ENCODE measurements around the gene UST.
"Not testable (repeated sequence)": the region's sequence is repeated elsewhere in the genome, so short reads cannot be mapped to it uniquely, and the experiment has no call there.

Gene UST

DNA sequence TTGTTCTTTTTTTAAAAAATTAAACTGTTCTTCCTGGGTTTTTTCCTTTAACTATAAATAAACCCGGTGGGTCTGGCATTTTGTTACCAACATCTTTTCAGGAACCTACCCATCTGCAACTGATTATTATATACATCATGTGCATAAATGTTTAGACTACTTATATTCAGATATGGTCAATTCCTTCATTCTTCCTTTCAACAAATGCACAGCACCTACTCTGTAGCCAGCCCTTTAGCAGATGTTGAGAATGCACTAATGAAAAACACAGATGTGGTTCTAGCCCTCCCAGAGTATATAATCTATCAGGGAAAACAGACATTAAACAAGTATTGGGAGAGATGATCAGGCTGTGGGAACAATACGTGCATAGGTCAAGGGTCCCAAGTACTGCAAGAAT is 237.1 kb downstream of the UST start:
- no peak for DNase-seq

DNA sequence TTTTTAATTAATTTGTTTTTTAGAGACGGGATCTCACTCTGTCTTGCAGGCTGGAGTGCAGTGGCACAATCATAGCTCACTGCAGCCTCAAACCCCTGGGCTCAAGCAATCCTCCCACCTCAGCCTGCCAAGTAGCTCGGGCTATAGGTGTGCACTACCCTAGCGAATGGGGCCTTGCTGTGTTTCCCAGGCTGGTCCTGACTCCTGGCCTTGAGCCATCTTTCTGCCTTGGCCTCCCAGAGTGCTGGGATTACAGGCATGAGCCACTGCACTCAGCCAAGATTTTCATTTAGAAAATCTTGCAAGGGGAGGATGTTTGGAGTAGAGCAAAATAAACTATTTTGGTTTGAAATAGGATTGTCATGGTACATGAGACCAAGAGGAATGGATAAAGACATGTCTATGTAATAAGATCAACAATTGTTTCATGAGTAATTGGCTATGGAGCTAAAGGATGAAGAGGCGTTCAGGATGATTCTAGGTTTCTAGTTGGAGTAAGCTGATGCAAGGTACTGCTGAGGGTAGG is 237.8 kb downstream of the UST start:
- no peak for DNase-seq

DNA sequence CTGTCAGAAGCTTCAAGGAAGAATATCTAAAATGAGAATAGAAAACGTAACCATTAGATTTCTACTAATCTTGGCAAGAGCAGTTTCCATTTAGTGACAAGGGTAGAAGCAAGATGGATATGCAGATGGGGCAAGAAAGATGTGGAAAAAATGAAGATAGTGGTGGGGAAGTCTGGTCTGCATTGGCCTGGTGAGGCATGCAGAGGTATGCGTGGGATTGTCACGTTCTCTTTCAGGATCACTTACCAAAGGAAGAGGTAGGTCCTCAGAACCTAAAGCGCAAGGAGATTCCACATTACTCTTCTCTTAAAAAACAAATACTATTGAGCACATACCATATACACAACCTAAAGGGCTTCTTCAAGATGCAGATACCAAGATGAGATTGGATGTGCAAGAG is 238.7 kb downstream of the UST start:
- no peak for DNase-seq

DNA sequence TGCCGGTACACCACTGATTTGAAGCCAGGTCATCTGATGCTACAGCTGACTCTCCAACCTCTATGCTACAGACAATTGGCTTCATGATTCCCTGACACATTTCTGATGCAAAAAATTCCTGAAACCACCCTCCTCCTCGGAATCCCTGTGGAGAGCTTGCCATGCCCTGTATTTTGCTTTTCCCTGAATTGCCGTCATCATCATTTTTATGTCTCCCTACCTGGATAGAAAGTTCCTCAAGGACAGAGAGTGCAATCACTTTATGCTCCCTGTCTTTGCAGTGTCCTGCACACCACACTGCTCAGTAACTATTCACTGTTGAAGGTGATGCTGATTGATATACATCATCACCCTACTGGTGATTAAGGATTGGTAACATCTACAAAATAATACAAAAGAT is 239.8 kb downstream of the UST start:
- DNase-seq, result no peak

DNA sequence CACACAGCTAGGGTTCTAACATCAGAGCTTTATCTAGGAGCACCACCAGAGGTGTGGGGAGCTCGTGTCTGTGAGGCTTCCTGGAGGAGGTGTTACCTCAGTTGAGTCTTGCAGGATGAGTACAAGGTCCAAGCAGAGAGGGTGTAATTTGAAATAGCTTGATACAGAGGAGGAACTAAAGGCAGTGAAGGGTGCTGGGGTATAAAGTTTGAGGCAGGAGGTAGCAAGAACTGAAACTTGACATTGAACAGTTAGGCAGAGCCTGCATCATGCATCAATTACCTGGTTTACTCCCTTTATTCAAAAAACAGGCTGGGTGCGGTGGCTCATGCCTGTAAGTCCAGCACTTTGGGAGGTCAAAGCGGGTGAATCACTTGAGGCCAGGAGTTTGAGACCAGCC is 241.2 kb downstream of the UST start:
- DNase-seq, result no peak

DNA sequence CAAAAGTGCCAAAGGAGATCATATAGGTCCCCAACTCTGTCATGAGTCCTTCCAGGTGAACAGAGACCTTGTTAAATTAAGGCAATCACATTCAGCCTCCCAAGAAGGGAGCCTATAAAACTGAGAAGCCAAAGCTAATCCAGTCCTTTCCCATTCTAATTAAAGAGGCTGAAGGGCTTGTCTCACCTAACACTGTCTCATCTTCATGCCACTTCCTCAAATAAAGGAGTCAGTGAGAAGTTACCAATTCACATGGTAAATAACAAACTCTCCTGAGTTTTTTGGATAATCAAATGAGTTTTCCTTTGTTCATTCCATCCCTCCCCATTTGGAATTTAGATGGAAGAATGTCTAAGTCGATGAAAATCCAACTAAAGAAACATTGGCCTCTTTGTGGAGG is 242.8 kb downstream of the UST start:
- DNase-seq, result no peak

DNA sequence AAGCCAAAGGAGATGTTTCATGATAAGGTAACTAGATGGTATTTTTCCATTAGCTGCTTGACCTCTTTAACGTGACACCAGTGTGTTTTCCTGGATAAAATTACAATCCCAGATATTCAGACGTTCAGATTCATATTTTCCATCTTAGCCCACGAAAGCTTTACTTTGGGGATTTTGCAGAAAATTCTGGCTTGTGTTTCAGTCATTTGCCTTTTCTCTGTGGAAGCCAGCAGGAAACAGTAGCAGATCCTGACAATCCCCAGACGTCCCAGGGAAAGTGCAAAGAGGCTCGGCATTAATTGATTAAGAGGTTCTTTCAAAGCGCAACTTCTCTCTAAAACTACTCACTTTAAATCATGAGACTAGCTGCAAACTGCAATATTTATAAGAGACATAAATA is 243.6 kb downstream of the UST start:
- DNase-seq, result no peak

DNA sequence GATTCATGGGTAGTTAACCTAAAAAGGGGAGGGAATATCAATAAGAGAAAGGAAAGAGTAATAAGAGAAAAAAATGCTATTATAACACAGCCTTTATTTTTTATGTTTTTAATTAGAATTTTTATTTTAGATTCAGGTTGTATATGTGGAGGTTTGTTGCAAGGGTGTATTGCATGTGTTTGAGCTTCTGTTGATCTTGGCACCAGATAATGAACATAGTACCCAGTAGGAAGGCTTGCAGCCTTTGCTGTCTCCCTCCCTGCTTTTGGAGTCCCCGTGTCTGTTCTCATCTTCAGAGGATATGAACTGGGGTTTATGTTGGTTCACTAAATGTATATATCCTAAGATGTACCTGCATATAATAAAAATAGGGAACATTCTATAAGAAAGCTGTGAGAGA is 250.0 kb downstream of the UST start:
- no peak for DNase-seq

DNA sequence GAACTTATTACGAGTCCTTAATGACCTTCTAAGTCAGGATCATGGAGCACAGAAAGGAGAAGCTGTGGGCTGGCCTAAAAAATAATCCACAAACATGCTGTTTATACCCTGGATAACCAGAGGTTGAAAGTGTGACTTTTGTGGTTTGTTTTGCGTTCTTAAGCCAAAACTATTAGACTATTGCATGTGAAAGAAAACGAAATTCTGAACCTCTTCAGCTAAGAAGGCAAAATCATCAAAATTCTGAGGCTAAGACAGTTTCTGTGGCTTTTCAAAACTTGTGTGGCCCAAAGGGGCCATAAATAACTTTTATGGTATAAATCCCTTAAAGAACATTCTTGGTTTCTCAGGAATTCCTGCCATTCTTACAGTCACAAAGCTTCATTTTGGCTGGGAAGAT is 251.0 kb downstream of the UST start:
- no peak for DNase-seq

DNA sequence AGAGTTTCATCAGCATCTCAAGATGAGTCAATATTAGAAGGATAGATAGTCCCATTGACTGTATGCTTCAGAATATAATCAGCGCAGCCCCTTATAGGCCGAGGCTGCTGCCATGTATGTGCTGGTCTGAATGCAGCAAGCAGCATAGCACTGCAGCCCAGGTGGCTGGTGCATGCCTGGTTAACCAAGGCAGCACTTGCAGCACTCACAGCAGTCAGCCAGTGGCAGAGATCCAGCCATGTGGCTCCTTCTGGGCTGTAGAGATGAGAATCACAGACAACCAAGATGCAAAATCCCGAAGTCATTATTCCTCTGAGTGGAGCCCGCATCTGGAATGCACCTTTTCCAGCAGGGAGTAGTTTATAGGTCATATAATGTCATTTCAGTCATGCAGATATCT is 251.9 kb downstream of the UST start:
- no peak for DNase-seq

DNA sequence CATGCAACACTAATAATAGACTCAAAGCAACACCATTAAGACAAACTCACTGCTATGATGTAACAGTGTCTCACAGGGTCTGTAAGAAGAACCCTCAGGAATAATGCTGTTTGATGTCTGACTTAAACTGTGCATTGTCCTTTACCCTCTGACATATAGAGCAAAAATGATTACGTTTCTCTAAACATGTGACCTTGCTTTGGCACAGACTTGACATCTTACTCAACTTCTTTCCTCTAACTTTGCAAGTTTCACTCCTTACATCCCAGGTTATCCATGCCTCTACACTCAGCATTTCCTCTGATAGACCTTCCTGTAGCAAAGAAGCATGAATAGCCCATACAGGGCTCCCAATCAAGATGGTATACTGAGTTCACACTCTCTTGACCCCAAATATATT is 252.7 kb downstream of the UST start:
- no peak for DNase-seq

DNA sequence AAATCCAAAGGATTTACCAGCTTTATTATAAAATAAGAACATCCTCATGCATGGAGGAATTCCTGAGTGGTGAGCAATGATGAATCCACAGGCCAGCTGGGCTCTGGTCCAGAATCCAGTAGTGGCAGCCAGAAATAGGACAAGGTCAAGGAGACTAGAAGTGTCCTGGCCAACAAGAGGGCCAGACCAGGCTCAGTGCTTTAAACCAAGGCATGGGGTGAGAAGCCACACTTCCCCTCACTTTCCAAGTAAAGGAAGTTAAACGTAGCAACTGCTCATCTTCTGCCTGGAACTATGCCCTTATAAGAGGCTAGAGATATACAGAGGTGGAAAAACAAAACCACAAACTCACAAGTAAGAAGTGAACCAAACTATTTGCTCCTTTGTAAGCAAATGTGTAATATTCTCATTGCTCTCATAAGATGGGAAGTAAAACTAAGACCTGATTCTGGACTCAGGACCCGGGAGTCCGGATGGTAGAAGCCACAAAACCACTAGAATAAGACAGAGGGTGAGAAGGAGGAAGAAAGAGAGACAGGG is 253.2 kb downstream of the UST start:
- peak; percentile 26 for DNase-seq

DNA sequence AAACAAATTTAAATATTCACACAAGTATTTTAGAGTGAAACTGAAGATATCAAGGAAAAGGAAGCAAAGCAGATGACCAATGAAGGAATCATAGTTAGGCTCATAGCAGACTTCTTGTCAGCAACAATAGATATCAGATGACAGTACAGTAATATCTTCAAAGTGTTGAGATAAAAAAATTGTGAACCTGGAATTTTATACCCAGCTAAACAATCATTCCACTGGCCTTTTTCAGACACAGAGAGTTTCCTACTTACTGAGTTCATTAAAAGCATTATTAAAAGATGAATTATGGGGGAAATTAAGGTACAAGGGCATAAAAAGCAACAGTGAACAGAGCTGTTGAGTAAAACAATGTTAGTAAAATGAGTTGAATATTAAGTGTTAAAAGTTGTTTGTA is 254.6 kb downstream of the UST start:
- no peak for DNase-seq

DNA sequence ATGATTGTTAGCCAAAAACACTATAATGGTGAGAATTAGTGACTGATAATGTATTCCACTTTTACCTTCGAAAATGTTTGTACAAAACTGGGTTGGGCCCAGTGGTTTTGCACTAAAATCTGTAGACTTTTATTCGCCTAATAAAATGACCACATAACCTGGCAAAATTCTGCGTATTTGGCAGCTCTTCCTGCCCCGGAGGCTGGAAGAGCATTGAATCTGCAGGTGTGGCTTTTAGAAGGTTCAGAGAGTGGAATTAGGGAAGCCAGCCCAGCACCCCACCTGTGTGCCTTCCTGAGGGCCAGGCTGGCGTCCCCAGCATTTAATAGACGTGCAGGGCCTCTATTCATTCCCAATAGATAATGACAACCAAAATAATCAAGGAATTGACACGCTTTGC is 256.7 kb downstream of the UST start:
- DNase-seq, result no peak

DNA sequence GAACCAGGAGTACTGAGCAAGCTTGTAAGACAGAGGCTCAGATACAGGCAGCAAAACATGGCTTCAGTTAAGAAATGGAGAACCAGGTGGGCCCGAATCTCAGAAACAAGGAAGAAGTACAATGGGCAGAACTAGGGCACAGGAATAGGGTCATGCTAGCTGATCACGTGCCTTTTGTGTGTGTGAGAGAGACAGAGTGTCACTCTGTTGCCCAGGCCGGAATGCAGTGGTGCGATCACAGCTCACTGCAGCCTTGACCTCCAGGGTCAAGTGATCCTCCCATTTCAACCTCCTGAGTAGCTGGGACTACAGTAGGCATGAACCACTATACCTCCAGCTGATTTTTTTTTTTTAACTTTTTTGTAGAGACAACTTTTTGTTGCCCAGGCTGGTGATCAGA is 257.8 kb downstream of the UST start:
- no peak for DNase-seq

DNA sequence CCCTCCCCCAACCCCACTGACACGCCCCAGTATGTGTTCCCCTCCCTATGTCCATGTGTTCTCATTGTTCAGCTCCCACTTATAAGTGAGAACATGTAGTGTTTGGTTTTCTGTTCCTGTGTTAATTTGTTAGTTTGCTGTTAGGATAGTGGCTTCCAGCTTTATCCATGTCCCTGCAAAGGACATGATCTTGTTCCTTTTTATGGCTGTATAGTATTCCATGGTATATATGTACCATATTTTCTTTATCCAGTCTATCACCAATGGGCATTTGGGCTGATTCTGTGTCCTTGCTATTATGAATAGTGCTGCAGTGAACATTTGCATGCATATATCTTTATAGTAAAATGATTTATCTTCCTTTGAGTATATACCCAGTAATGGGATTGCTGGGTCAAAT is 259.4 kb downstream of the UST start:
- DNase-seq, result not testable (repeated sequence)

DNA sequence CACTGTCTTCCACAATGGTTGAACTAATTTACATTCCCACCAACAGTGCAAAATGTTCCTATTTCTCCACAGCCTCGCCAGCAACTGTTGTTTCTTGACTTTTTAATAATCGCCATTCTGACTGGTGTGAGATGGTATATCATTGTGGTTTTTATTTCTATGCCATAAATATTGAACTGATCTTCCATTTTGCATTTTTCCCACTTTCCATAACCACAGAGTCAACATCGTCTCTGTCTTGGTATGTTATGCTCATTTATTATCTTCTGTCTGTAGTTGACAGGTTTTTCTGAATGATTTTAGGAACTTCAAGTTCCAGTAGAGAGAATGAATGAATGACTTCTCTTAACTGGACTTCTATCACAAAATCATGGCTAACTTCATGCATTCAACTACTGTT is 259.8 kb downstream of the UST start:
- DNase-seq, result no peak

DNA sequence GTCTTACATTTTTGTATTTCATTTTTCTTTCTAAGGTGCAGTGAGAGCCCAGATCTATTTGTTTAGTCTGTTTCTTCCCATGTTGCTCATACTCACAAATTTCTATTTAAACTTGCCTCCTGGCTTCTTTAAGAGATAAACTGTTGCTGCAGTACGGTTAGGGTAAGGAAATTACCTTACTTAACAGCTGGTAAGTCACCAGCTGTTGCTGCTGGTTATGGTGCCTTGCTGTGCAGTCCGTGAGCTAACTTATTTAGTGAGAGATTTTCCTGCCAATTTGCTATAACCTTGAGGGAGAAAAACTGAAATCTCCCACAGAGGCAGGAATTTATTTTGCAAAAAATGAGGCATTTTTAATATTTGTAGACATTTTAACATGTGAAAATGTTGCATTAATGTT is 261.0 kb downstream of the UST start:
- no peak for DNase-seq

DNA sequence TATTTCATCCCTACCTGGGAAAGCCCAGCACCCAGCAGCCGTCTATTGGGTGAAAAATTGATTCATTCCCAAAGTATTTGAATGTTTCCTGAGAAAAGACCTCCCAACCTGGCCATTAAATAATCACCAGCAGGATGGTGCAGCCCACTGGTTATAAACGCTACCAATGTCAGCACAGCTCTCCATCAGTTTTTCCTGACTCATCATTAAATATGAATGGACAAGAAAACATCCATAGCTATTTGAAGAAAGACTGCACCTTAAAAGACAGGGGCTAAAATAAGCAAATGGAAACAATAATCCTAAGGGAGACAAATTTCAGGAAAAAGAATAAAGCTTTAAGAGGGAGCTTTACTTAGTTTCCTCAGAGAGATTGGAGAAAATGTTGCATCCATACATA is 261.9 kb downstream of the UST start:
- no peak for DNase-seq

DNA sequence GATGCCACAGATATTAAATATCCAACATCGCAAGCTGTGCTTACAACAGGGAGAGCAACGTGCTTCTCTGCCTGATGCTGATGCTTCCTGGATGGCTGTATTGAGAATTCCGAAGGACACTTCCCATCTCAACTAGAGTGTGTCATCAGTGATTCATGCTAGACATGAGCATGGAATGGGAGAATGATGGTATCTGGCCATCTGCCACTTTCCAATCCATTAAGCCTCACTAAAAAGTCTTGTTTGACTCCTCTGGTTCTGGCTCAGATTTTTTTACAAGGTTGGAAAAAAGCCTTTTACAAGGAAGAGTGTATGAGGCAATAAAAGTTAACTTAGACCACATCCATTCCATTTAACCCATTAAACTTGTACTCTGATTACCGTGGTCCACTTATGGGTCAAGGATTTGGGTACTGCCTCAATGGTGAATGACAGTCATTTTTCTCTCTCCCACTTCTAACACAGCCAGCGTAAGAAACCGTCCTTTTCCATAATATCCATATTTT is 265.3 kb downstream of the UST start:
- DNase-seq, result peak; percentile 76

DNA sequence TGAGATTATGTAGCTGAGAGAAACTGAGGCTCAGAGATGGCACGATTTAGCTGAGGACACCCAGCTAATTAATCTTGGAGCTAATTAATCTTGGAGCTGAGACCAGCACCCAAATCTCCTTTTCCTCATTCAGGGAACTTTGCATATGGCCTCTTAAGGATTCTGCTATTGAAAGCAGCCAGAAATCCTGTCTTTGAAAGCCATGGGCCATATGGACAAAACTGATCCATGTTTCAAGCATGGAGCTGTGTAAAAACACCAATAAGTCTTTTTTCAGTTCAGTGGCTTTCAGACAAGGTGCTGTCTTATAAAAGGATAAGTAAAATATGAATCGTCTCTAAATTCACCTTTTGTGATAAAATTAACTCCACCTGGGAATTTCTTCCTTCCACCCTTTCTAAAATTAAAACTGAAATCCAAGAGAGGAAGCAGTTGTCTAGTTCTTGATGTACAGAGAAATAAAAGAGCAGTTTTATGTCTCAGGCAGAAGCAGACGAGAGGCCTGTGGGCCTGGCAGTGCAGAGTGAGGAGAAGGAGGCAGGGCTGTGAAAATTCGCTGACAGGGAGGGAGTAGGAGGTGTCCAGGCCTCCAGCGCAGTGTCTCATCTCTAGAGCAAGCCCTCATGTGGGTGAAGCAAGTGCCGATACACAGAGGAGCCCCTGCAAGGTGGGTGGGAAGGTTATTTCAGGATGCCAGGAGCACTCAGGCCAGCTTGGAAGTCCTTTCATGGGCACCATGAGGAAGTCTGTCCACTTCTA is 266.9 kb downstream of the UST start:
- DNase-seq, result no peak

DNA sequence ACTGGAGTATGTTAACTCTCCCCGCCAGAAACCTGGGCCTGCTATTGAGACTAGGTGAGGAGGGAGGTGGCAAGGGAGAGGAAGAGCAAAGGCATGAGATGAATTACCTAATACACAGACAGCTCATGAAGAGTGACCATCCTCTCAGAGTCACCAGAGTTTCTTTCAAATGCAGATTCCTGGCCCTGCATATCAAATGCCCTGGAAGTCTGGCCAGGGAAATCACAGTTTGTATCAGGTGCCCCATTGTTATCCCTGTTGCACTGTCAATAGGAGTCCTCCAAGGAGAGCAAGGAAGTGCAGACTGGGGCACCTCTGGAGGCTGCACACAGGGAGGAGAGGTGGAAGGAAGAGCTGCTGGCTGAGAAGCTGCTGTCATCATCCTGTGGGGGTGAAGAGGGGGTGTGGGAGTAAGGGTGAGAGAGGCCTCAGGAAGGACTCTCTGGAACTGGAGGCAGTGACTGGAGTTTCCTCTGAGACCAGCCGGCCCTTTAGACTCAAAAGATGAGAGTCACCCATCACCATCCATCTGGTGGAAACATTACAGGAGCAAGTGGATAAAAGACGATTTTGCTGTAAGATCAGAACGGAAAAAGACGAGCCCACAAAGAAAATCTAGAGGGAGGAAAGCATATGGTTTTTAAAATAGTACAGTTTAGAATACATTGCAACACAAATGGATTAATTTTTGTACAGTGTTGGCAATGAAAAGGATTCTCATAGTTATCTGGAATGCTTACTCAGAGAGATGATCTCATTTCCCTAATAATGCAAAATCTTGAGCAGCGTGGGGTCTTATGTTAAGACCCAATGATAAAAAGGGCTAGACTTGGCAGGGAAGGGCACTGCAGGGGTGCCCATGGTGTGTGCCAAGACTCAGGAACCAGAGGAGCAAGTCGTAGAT is 268.1 kb downstream of the UST start:
- no peak for DNase-seq

Data from T1000 (cell line).